Subcutaneous abdominal adipose tissue (tissue), 5 donors: Measurements from ENCODE around the gene NR5A1.

Experiments used
- H3K27ac ChIP-seq: one replicate; pipeline ENCODE4 v1.7.0; 2013; ENCODE audit warnings: low read depth, mild to moderate bottlenecking, inconsistent platforms, low read length, moderate library complexity
- H3K27me3 ChIP-seq, 5 donors: one replicate each; pipeline ENCODE4 v1.7.0; 2013; ENCODE audit warnings: low read length in 5 of 5, inconsistent platforms in 1 of 5; ENCODE audit not compliant: control insufficient read depth in 5 of 5, insufficient read depth in 4 of 5
- H3K36me3 ChIP-seq, 5 donors: one replicate each; pipeline ENCODE4 v1.7.0; 2013; ENCODE audit warnings: low read length in 5 of 5; ENCODE audit not compliant: control insufficient read depth in 5 of 5, insufficient read depth in 5 of 5
- H3K4me1 ChIP-seq, 5 donors: one replicate each; pipeline ENCODE4 v1.7.0; 2013; ENCODE audit warnings: low read length in 5 of 5, mild to moderate bottlenecking in 3 of 5, moderate library complexity in 1 of 5; ENCODE audit not compliant: control insufficient read depth in 5 of 5, insufficient read depth in 5 of 5
- H3K4me3 ChIP-seq, 5 donors: one replicate each; pipeline ENCODE4 v1.7.0; 2013; ENCODE audit warnings: low read length in 5 of 5, low read depth in 1 of 5
- H3K9ac ChIP-seq, 5 donors: one replicate each; pipeline ENCODE4 v1.7.0; 2013; ENCODE audit warnings: low read length in 5 of 5, mild to moderate bottlenecking in 4 of 5, moderate library complexity in 3 of 5
- H3K9me3 ChIP-seq, 5 donors: one replicate each; pipeline ENCODE4 v1.7.0; 2013; ENCODE audit warnings: low read length in 5 of 5; ENCODE audit not compliant: control insufficient read depth in 5 of 5
- donor health status: healthy.
- donor health status: healthy.
- donor health status: healthy.
- donor health status: healthy.
- donor health status: healthy.

NR5A1 gene

GRCh38 chr9:124517600-124517999, 10.4 kb upstream of the NR5A1 start:
- Histone ChIP-seq H3K36me3 (peaks cover 0 to 7% (median 0%) of the 10 kb centered on the region in 5 donors), H3K4me3 (no peak overlapping the region), H3K4me1 (peaks cover 0 to 3% (median 0%) of the 10 kb centered on the region in 5 donors), H3K27ac (no peak overlapping the region), H3K27me3 (peaks cover 2 to 17% (median 3%) of the 10 kb centered on the region in 5 donors), H3K9me3 (no peaks in the 10 kb centered on the region), H3K9ac (no peak overlapping the region)

- no peaks in the 10 kb centered on the region for H3K36me3 ChIP-seq
- H3K27me3 ChIP-seq: peaks cover 7 to 20% (median 11%) of the 10 kb centered on the region in 5 donors
- no peaks in the 10 kb centered on the region for H3K9me3 ChIP-seq
- no peak overlapping the region for H3K4me3 ChIP-seq
- H3K27ac ChIP-seq: no peak overlapping the region
- H3K4me1 ChIP-seq: peaks cover 0 to 3% (median 0%) of the 10 kb centered on the region in 5 donors
- H3K9ac ChIP-seq: no peak overlapping the region
Measured at GRCh38 chr9:124514874-124515273, 7.7 kb upstream of the NR5A1 start.

GRCh38 chr9:124514125-124514524, 6.9 kb upstream of the NR5A1 start:
- H3K27ac ChIP-seq: no peak overlapping the region

GRCh38 chr9:124513376-124513994, 6.3 kb upstream of the NR5A1 start:
- peaks cover 7 to 17% (median 11%) of the 10 kb centered on the region in 5 donors for H3K27me3 ChIP-seq
- H3K4me1 ChIP-seq: peaks cover 0 to 3% (median 0%) of the 10 kb centered on the region in 5 donors
- H3K36me3 ChIP-seq: no peaks in the 10 kb centered on the region
- H3K27ac ChIP-seq: no peak overlapping the region
- no peaks in the 10 kb centered on the region for H3K9me3 ChIP-seq
- H3K9ac ChIP-seq: no peak overlapping the region
- no peak overlapping the region for H3K4me3 ChIP-seq

More at GRCh38 chr9:124514125-124514524, 6.9 kb upstream of the NR5A1 start:
- H3K27me3 ChIP-seq: peaks cover 7 to 20% (median 11%) of the 10 kb centered on the region in 5 donors
- peaks cover 0 to 3% (median 0%) of the 10 kb centered on the region in 5 donors for H3K4me1 ChIP-seq
- no peaks in the 10 kb centered on the region for H3K9me3 ChIP-seq
- H3K4me3 ChIP-seq: no peak overlapping the region
- H3K36me3 ChIP-seq: no peaks in the 10 kb centered on the region
- no peak overlapping the region for H3K9ac ChIP-seq

DNA sequence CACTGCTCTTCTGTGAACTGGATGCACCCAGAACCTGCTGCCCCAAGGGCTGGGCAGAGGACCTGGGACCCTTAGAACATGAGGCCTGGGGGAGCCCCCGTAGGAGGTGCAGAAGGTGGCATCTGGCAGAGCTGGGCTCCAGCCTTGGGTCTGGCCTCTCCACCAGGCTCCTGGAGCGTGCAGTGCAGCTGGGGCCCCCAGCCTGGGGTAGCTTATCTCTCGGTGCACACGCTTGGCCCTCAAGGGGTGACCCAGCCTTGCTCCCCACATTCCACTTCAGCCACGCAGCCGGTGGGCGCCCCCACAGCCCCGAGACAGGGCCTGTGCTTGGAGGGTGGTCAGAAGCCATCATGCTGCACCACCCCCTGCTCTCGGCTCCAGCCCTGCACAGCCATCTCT, 5.6 kb upstream of the NR5A1 start:
- Histone ChIP-seq H3K9ac (no peak overlapping the region), H3K4me1 (peaks cover 0 to 3% (median 0%) of the 10 kb centered on the region in 5 donors), H3K4me3 (no peak overlapping the region), H3K36me3 (no peaks in the 10 kb centered on the region), H3K27me3 (peaks cover 7 to 17% (median 11%) of the 10 kb centered on the region in 5 donors), H3K27ac (no peak overlapping the region), H3K9me3 (no peaks in the 10 kb centered on the region)

DNA sequence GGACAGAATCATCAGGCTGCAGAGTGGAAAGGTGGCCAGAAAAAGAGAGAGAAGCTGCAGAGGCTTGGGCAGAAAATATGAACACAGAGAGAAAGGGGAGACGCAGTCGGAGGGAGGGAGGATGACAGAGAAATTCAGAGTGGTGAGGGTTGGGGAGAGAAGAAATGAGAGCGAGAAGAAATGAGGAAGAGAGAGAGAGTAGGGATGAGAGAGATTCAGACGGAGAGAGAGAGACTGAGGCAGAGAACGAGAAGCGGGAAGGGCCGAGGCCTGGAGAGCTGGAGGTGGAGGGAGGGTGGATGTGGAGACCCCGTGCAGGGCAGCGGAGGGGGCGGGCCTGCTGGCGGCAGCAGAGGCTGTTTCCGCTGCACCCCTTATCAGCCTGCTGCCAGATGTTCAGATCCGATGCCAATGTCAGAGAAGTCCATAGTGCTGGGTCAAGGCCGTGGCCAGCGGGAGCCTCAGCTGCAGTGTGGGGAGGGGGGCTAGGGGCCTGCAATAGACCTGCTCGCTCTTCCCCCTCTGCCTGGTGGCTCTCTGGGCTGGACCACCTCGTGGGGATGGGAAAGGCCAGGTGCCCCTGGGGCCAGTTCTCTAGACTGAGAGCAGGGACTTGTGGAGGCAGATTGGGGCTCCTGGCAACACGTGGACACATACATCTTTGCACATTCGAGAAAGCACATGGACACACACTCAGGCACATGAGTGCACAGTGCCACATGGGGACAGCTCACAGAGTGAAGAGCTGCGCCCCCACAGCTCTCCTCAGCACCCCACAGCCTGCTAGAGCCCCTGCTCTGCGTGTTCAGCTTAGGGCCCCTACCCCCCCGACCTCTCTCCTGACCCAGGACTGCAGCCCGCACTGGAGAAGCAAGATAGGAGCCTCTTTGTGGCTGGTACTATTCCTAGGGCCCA, 4.9 kb upstream of the NR5A1 start:
- no peak overlapping the region for H3K27ac ChIP-seq
- H3K4me1 ChIP-seq: peaks cover 0 to 3% (median 0%) of the 10 kb centered on the region in 5 donors
- no peak overlapping the region for H3K9ac ChIP-seq
- no peaks in the 10 kb centered on the region for H3K36me3 ChIP-seq
- H3K9me3 ChIP-seq: no peaks in the 10 kb centered on the region
- no peak overlapping the region for H3K4me3 ChIP-seq
- H3K27me3 ChIP-seq: peaks cover 7 to 17% (median 11%) of the 10 kb centered on the region in 5 donors

- no peaks in the 10 kb centered on the region for H3K36me3 ChIP-seq
- H3K9me3 ChIP-seq: no peaks in the 10 kb centered on the region
- no peak overlapping the region for H3K27ac ChIP-seq
- H3K4me3 ChIP-seq: no peak overlapping the region
- H3K9ac ChIP-seq: no peak overlapping the region
- H3K4me1 ChIP-seq: peaks cover 0 to 3% (median 0%) of the 10 kb centered on the region in 5 donors
- peaks cover 8 to 17% (median 15%) of the 10 kb centered on the region in 5 donors for H3K27me3 ChIP-seq
Measured at GRCh38 chr9:124511426-124511840, 4.2 kb upstream of the NR5A1 start.

GRCh38 chr9:124510650-124511425, 3.6 kb upstream of the NR5A1 start:
- Histone ChIP-seq H3K4me3 (no peak overlapping the region), H3K9me3 (no peaks in the 10 kb centered on the region), H3K9ac (no peak overlapping the region), H3K36me3 (no peaks in the 10 kb centered on the region), H3K27me3 (peaks cover 12 to 22% (median 17%) of the 10 kb centered on the region in 5 donors), H3K4me1 (peaks cover 0 to 3% (median 0%) of the 10 kb centered on the region in 5 donors), H3K27ac (no peak overlapping the region)

DNA sequence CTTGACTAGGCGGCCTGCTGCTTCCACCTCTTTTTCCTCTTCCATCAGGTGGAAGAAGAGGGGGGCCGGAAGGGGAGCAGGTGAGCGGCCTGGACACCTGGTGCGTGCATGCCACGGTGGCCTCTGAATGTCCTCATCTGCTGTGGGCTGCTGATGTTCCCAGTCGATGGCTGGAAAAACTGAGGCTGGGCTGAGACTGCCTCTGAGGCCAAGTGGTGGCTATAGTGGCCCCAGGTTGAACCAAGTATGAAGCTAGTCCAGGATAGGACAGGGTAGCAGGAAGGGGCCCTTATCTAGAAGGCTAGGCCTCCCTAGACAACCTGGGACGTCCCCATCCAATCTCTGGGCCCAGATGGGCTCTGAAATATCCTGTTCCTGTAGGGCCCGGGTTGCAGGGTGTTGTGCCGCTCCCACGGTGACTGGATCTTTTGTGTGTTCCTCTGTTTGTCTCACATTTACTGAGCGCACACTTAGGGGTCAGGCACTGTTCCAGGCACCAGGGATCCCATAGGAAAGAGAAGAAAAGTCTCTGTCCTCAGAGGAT, 753 bp upstream of the NR5A1 start:
- Histone ChIP-seq H3K9ac (no peak overlapping the region), H3K4me3 (no peak overlapping the region), H3K9me3 (no peaks in the 10 kb centered on the region), H3K27ac (no peak overlapping the region), H3K27me3 (peaks cover 32 to 39% (median 35%) of the 10 kb centered on the region in 5 donors), H3K4me1 (peaks cover 0 to 19% (median 15%) of the 10 kb centered on the region in 5 donors), H3K36me3 (no peaks in the 10 kb centered on the region)
